Measurements from ENCODE around the gene LY6G5C. TPM values are rescaled to one million over a fixed set of nuclear protein-coding genes. Genes with fewer than 3 reads are reported as not detected.

LY6G5C gene
- total RNA-seq, 1 experiment from 2014 or later: 0.62 TPM

- POLR2A ChIA-PET: interaction anchor here (0.6 to 0.7 kb wide), 3 partner anchors 29 to 116 kb away, joined by 3 to 11 read pairs (median 6); partner anchors contain the start of gene LSM2
Measured at GRCh38 chr6:31690231-31691077, 9.6 kb upstream of the LY6G5C start.

More at GRCh38 chr6:31690231-31691077, 9.6 kb upstream of the LY6G5C start:
- DNase-seq (ENCODE audit: low read depth, low spot score) (no peak), ATAC-seq (no peak)
- BruUV-seq (replicated peaks): no TSS peak
- TF ChIP-seq POLR2AphosphoS5 (IDR thresholded peaks at IDR 0.05; ENCODE audit: low read depth, low read length) (no peak), CTCF (IDR thresholded peaks at IDR 0.05) (no peak), REST (IDR thresholded peaks at IDR 0.05; ENCODE audit: insufficient read depth in 1 of 2, low read depth in 2 of 2, low read length in 1 of 2) (no peak), TCF7L2 (IDR thresholded peaks at IDR 0.05; ENCODE audit: low read depth, low read length) (no peak), SIN3A (IDR thresholded peaks at IDR 0.05; ENCODE audit: borderline replicate concordance, insufficient read depth, low read depth, low read length) (no peak)
- H3K4me3 ChIP-seq (ENCODE audit: low read depth in 2 of 2, low read length in 2 of 2): no peak overlapping the region
- no peaks in the 10 kb centered on the region for H3K27me3 ChIP-seq (ENCODE audit: control insufficient read depth, insufficient read depth, low read length)
- intact Hi-C loops (cut with micrococcal nuclease; ENCODE audit: unreplicated experiment): no loop called here
- H3K9me3 ChIP-seq (ENCODE audit: control insufficient read depth, insufficient read depth, low read depth, low read length): no peaks in the 10 kb centered on the region
- no peak overlapping the region for H3K27ac ChIP-seq (ENCODE audit: low read length)
- CTCF ChIA-PET: no interaction called here
- H3K36me3 ChIP-seq (ENCODE audit: control insufficient read depth, insufficient read depth, low read length): 0 out of 2 replicates have a peak, but pooled peaks cover 5% of the 10 kb centered on the region
- no peaks in the 10 kb centered on the region for H3K4me1 ChIP-seq (ENCODE audit: control insufficient read depth, insufficient read depth, low read length)
- in situ Hi-C loops (cut with HindIII; ENCODE audit: low pct_unique_long_range_greater_than_20kb, low sequenced_read_pairs): no loop called here

Measured in Panc1 (cell line).